ENCODE data around the gene ETV3L.
"Not testable (repeated sequence)": the region's sequence is repeated elsewhere in the genome, so short reads cannot be mapped to it uniquely, and the experiment has no call there.

ETV3L gene

DNA sequence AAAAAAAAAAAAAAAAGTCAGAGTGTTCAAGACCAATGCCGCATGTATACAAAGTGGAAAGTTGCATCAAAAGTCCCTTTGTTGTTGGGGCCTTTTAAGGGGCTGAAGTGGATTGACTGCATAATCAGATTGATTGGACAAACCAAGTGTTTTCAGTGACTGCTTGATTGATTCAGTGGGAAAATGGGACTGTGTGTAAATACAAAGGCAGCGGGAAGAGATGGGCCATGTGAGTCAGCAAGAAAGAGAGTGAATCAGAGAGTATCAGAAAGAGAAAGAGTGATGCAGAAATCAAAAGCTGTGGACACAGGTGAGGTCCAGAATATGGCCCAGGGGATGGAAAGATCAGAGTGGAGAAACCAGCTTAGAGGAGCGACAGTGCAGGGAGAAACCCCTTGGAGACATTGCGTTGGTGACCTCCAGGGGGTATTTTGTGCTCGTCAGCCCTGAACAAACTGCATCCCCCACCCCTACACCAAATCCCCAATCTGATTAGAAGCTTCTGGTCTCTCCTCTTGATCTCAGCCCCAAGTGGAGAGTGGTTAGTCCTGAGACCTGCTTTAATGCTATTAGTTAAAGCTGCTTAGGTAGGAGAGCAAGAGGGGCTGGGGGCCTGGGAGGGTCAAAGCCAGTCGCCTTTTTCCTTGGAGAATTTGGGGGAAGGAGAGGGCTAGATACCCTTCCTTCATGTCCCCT, 5.1 kb upstream of the ETV3L start:
- DNase-seq, result no peak

DNA sequence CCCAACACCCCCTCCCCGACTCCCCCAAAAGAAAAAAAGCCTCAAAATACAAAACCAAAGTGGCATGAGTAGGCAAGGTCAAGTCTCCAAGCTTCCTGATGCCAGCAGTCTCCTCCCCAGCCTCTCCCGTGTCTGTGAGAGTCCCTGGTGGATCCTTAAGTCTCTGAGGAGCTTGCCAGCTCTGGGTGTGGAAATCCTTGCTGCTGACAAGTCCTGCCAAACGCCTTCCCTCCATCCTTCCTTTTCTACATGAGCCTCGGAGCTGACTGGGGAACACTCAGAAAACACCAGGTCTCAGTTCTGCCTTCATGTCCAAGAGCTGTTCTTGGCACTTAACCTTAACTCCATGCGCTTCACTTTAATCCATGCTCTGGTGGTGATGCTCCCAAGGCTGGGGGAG, 3.7 kb upstream of the ETV3L start:
- no peak for DNase-seq

DNA sequence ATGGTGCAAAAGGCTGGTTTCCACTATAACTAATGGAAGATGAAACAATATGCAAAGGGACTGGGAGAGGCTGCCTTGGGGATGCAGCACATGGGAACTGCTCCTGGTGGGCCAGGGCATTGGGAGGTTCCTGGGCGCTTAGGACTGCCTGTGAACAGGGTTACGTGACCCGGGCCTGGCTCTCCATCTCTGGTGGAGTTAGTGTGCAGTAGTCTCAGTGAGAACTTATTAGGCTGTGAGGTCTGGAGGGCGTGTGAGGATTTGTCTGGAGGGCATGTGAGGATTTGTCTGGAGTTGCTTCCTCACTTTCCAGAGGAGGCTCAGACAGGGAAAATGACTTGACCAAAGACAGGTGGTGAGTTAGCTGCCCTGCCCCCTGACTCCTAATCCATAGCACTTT, 1.5 kb upstream of the ETV3L start:
- DNase-seq, result no peak

DNA sequence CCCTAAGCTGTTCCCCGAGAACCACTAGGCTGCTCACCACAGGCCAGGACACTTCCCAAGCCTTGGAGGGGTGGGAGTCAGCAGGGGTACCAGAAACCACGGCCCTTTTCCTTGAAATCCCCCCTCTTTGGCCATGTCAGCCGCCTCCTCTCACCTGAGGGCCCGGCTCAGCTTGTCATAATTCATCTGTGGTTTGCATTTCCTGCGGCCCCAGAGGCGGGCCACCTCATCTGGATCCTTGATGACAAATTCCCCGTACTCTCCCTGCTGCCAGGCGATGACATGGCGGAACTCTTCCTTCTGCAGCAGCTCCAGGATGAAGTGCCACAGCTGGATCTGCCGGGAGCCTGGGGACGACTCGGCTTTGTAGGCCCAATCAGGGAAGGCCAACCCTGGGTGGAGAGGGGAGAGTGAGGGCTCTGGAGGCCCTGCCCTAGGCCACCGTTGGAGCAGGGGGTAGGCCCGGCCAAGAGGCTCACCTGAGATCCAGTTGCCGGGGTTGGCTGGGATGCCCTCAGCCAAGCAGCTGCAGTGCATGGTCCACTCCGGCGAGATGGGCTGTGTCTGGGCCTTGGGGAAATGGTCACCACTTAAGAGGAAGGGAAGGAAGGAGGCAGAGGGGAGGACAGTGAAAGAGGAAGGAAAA, 498 bp downstream of the ETV3L start:
- not testable (repeated sequence) for DNase-seq

DNA sequence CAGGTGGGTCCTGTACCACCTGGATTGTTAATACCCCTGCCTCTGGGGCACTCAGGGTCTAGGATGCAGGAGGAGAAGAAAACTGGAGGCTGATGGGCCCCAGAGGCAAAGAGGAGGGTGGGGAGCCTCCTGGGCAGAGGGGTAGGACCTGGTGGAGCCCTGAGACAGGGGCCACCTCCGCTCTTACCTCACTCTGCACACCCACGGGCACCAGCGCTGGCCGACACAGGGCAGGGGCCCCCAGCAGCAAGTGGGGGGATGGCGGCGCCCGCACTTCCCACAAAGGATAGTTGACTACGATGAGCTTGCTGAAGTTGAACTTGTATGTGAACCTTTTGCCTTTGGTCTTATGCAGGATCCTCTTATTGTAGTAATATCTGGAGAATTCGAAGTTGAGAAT, 1.1 kb downstream of the ETV3L start:
- DNase-seq, result no peak

DNA sequence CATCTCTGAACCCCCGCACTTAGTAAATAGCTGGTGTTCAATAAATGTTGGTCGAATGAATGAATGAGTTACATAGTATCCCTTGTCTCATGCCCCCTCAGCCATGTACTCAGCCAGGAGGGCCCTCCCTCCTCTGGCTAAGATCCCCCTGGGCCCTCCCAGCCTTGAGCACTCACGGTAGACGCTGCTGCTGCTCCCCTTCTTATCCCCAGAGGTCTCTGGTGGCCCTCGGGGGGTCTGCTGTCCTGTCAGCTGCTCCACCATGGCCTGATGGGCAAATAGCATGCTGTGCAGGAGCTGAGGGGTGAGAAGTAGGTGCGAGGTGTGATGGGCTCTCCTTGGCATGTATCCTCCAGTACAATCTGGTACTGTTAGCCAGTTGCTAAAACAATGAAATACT, 1.9 kb downstream of the ETV3L start:
- no peak for DNase-seq

DNA sequence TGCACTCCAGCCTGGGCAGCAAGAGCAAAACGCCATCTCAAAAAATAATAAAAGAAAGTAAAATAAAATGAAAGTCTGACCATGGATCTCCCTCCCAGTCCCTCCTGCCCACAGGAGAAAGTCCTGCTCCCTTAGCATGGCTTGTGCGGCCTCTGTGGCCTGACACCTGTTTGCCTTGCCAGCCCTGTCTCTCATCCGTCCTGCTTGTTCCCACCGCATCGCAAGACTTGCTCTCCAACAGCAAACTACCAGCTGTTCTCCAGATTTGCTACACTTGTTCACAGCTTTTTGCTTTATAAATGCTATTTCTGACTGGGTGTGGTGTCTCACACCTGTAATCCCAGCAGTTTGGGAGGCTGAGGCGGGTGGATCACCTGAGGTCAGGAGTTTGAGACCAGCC, 2.7 kb downstream of the ETV3L start:
- no peak for DNase-seq

DNA sequence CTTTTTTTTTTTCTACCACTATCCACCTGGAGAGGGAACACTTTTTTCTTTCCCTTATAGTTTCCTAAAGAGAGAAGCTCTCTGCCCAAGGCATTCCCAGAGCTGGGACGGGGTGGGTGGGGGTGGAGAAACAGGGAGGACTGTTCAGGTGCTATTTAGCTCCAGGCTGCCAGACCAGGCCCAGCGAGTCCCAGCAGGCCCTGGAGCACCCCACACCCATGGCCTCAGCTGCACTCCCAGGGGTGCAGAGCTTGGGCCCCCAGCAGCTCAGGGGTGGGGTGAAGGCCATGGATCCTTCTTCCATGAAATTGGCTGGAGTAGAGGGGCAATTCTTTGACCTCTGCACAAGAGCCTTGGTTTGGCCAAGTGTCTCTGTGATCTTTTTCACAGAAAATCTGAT, 4.1 kb downstream of the ETV3L start:
- no peak for DNase-seq

DNA sequence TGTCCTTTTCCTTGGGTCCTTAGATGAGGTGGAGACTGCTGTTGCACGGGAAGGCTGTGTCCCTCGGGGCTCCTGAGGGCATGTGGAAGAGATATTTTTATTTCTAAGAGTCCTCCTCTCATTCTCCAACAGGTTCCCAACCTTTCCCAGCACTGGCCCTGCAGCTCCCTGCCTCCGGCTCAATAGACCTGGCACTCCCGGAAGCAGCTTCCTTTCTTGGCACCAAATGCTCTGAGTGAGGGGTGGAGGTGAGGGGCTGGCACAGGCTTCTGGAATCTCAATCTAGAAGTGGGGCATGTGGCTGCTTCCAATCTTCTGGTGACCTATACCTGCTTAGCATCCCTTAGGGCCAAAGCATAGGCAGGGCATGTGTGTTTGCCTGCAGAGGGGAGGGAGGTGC, 4.5 kb downstream of the ETV3L start:
- DNase-seq, result no peak

DNA sequence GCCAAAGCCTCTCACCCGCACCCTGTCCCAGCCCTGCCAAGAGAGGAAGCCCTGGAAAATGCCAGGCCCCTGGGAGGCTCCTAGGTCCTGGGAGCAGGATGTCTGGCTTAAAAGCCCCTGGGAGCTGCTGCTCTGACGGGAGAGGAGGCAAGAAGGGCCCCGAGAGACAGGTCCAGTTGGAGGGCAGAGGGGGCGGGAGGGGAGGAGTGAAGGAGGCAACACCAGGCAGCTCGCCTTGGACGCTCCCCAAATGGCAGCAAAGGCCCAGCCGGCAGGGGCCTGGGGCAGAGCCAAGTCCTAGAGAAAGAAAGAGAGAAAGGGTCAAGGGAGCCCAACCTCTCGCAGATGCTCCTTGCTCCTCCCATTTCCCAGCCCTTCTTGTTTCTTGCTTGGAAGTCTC, 6.8 kb downstream of the ETV3L start:
- no peak for DNase-seq

DNA sequence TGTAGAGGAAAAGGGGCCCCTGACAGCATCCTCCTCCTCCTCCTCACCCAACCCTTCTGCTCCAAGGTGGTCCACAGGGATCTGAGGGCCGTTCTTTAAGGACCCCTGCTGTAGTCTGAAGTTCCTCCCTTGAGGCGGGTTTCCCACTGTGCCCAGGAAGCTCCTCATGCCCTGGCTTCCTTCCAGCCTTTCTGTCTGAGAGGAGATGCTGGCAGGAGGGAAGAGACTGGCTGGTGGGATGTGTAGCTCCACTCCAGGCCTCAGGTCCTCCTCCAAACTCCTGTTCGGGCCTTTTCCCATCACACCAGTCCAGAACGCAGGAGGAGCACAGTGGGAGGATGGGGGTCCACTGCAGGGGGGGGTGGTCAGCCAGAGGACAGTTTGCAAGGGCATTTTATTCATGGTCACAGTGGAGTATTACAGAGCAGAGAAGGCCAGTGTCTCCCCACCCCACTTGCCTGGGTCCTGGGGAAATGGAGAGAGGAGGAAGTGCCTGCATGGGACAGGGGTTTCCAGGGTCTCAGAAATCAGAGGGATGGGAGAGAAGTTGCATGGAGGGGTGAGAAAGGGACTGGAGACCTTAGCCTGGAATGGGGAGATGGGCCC, 7.8 kb downstream of the ETV3L start:
- DNase-seq, result no peak

DNA sequence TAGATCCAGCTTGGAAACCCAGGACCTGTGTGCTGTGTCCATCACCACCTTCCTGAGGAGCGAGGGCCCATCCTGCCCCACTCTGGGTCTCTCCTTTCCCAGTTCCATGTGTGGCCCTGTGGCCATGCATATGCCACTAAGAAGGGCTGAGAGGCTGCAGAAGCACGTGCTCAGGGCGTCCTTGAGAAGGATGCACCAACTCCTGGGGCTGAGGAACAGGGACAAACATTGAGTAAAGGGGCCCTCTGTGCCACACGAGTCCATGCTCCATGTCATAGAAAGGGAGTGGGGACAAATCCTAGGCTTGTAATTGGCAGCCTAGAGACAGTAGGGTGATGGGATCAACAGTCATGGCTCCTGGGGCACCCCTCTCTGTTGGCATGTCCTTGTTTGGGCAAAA, 8.4 kb downstream of the ETV3L start:
- no peak for DNase-seq

DNA sequence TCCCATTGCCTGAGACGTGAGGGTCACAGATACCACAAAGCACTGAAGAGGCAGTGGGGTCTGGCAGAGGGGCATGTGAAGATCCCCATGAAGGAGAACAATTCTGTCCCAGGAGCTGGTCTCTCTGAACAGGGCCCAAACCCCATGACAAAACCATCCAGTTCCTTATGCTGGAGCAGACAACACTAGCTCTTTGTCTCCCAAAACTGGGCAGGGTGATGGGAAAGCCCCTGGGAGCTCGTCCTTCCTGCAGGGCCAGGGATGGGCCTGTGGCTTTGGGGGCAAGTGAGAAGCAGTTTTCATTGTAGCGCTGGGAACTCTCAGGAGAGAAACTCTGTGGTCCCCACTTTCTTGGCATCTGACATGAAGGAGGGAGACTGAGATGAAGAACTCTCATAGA, 8.8 kb downstream of the ETV3L start:
- no peak for DNase-seq

DNA sequence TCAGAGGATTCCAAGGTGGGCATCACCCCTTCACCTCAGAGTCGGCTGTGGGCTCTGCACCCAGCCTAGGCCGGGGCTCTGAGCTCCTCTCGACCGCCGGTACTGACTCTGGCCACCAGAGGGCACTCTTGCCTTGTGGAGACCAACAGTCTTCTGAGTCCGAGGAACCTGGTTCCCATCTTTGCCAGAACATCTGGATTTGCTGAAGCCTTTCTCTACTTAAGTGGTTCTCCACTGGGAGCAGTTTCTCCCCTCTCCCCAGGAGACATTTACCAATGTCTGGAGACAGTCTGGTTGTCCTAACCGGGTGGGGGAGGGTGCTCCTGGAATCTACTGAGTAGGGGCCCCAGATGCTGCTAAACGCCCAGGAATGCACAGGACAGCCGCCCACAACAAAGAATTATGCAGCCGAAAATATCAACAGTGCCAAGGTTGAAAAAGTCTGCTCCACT, 9.4 kb downstream of the ETV3L start:
- peak; percentile 86 for DNase-seq

DNA sequence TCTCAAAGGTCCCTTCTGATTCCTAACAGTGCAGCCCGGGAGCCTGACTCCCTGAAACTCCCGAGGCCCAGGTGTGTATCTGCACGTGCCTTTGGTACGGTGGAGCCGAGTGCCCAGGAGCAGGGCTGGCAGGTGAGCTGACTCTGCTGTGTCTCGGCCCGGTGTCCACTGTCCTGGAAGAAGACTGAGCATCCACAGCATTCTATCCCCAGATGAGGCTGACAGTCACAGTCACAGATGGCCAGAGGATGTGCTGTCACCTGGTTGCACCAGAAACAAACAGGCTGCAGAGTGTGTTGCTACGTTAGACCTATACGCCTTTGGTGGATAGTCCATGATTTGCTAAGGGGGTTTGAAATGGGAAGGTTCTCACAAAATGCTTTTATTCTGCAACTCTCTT, 9.8 kb downstream of the ETV3L start:
- no peak for DNase-seq

DNA sequence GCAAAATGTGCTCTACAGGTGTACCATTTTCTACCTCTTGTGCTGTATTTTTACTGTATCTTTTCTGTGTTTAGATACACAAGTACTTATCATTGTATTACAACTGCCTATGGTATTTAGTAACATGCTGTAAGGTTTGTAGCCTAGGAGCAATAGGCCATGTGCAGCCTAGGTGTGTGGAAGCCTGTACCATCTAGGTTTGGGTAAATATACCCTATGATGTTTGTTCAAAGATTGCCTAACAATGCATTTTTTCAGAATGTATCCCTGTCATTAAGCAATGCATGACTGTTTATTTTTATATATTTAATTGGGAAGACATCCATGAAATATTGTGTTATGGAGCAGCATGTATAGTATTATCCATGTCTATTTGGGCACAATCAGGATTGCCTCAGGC, 11.0 kb downstream of the ETV3L start:
- no peak for DNase-seq

DNA sequence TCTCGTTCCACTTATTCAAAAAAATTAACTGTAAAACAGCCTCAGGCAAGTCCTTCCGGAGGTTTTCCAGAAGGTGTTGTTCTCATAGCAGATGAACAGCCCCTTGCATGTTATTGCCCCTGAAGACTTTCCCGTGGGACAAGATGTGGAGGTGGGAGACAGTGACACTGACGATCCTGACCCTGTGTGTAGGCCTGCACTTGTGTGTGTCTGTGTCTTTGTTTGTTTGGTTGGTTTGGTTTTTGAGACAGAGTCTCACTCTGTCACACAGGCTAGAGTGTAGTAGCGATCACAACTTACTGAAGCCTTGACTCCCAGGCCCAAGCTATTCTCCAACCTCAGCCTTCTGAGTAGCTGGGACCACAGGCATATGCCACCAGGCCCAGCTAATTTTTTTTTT, 12.6 kb downstream of the ETV3L start:
- no peak for DNase-seq

DNA sequence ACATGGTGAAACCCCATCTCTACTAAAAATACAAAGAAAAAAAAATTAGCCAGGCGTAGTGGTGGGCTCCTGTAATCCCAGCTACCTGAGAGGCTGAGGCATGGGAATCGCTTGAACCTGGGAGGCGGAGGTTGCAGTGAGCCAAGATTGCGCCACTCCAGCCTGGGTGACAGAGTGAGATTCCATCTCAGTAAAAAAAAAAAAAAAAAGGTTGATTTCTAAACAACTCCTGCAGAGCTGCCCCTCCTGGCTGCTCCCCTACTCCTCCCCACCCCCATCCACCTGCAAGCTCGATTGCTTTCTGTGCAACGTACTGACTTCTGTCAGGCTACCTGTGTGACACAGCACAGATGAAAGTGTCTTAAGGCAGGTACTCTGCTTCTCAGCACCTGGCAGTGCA, 13.3 kb downstream of the ETV3L start:
- DNase-seq, result no peak

DNA sequence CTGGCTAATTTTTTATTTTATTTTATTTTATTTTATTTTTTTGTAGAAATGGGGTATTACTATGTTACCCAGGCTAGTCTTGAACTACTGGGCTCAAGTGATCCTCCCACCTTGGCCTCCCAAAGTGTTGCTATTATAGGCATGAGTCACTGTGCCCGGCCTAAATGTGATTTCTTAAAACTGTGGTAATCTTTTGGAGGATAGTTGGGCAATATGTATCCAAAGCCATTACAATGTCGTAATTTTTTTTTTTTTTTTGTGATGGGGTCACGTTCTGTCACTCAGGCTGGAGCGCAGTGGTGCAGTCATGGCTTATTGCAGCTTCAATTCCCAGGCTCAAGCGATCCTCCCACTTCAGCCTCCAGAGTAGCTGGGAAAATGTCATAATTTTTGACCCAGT, 14.2 kb downstream of the ETV3L start:
- no peak for DNase-seq

DNA sequence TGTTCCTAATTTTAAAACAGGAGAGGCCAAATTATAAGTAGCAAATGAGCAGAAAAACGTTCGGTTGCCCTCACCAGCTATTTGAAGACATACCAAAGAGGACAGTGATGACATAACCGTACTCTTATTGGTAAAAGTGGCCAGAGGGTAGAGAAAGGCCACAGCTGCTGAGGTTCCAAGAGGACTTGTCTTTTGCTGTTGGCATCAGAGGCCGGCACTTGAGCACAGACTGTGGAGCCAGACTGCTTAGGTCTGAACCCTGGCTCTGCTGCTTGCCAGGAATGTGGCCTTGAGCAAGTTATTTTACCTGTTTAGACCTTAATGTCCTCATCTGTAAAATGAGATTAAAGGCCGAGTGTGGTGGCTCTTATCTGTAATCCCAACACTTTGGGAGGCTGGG, 14.9 kb downstream of the ETV3L start:
- no peak for DNase-seq

DNA sequence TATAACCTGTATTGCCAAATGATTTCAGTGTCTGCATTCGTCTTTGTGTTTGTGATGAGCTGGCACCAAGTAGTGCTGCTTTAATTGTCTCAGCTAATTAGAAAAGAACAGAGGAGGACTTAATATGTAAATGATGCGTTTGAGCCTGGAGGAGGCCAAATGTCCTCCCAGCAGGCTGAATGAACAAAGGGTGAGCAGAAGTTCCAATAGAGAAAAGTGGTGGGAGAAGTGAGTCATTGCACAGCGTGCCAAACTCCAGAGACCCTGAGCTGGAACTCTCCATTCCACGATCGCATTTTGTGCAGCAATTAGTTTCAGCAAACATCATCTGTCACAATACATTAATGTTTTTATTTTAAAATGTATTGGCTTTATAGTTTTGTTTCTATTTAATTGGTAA, 17.9 kb downstream of the ETV3L start:
- no peak for DNase-seq

DNA sequence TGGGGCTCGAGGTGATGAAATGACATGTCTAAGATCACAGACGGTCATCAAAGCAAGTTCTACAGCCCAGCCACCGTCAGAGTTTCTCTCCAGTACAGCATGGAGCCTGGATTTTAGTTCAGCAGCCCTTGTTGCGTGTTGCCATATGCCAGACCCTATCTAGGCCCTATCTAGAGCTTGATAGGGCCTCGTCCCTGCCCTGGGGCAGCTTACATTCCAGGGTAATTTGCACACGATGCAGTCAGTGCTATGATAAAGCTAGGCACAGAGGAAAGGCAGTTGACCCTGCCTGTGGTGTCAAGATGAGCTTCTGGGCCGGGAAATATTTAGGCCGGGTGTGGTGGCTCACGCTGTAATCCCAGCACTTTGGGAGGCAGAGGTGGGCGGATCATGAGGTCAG, 18.9 kb downstream of the ETV3L start:
- DNase-seq, result no peak

DNA sequence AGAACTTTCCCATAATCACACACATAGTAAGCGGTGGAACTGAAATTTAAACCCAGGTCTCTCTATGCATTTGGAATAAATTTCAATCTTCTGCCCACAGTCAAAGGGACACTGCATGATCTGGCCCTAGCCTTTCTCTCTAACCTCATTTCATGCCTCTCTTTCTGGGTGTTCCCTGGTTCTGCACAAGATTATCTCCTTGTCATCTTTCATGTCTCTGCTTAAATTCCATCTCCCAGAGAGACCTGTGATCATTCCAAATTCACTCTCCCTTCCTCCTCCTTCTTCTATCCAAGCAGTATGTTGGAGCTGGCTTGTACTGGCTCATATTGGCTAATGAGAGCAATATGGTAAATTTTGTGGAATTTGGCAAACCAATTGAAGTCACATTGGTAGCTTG, 22.2 kb downstream of the ETV3L start:
- no peak for DNase-seq

DNA sequence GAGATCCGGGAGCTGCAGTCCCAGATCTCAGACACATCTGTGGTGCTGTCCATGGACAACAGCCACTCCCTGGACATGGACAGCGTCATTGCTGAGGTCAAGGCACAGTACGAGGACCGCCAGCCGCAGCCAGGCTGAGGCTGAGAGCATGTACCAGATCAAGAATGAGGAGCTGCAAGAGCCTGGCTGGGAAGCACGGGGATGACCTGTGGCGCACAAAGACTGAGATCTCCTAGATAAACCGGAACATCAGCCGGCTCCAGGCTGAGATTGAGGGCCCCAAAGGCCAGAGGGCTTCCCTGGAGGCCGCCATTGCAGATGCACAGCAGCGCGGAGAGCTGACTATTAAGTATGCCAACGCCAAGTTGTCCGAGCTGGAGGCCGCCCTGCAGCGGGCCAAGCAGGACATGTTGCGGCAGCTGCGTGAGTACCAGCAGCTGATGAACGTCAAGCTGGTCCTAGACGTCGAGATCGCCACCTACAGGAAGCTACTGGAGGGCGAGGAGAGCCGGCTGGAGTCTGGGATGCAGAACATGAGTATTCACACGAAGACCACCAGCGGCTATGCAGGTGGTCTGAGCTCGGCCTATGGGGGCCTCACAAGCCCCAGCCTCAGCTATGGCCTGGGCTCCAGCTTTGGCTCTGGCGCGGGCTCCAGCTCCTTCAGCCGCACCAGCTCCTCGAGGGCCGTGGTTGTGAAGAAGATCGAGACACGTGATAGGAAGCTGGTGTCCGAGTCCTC, 25.5 kb downstream of the ETV3L start:
- DNase-seq, result peak; percentile 22

Measured in activated naive CD4-positive, alpha-beta T cell treated with Interleukin-2 at 50 U/mL for 16 hours (primary cell).